GM18867 (cell line): ENCODE results near the gene PLEKHH2.
"Not testable (repeated sequence)": the region's sequence is repeated elsewhere in the genome, so short reads cannot be mapped to it uniquely, and the experiment has no call there.

ENCODE experiments used
- ATAC-seq: cut with Tn5 transposase; IDR thresholded peaks from one replicate; pipeline ENCODE4 v1.9.1; 2021; ENCODE audit warnings: mild to moderate bottlenecking, moderate library complexity; ENCODE audit not compliant: unreplicated experiment

PLEKHH2 gene

DNA sequence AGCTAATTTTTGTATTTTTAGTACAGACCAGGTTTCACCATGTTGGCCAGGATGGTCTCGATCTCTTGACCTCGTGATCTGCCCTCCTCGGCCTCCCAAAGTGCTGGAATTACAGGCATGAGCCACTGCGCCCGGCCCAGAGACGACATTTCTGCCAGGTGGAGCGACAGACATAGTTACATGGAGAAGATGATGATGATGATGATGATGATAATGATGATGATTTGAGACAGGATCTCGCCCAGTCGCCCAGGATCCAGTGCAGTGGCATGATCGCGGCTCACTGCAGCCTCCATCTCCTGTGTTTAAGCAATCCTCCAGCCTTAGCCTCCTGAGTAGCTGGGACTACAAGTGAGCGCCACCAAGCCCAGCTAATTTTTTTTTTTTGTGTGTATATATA, 907 bp upstream of the PLEKHH2 start:
- not testable (repeated sequence) for ATAC-seq

DNA sequence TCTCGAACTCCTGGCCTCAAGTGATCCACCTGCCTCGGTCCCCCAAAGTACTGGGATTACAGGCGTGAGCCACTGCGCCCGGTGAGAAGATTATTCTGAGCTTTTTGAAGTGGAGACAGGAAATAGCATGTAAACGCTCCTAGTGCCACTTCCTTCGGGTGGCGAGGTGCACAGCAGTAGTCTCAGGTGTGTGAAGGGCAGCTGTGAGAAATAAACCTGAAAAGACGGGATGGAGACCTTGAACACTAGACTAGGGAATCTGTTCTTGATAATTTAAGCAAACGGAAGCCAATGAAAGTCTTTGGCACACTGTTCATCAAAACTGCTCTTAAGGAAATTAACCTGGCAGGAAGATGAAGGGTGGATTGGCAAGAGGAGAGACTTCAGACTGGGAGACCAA, 439 bp upstream of the PLEKHH2 start:
- no peak for ATAC-seq

DNA sequence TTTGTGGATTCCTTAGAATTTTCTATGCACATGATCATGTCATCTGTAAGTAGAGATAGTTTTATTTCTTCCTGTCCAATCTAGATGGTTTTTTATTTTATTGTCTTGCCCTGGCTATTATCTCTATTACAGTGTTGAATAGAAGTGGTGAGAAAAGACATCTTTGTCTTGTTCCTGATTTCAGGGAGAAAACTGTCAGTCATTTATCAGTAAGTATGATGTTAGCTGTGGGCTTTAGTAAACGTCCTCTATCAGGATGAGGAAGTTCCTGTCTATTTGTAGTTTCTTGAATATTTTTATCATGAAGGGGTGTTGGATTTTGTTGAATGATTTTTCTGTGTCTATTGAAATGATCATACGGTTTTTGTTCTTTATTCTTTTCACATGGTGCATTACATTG, 5.3 kb downstream of the PLEKHH2 start:
- no peak for ATAC-seq

DNA sequence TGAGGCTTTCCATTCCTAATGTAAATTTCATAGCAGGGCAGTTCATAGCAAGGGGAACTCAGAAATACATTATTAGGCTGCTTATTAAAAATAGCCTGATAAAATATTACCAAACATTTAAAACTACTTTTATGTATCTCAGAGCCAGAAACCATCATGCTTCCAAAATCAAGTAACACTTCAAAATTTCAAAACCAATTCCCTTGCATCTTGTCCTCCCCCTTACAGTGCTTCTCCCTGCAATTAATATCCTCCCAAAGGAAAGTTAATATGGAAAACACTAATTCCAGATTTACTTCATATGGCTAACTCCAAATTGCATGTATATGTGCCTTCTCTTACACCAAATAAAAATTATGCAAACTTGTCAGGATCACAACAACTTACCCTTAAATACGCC, 6.6 kb downstream of the PLEKHH2 start:
- no peak for ATAC-seq

DNA sequence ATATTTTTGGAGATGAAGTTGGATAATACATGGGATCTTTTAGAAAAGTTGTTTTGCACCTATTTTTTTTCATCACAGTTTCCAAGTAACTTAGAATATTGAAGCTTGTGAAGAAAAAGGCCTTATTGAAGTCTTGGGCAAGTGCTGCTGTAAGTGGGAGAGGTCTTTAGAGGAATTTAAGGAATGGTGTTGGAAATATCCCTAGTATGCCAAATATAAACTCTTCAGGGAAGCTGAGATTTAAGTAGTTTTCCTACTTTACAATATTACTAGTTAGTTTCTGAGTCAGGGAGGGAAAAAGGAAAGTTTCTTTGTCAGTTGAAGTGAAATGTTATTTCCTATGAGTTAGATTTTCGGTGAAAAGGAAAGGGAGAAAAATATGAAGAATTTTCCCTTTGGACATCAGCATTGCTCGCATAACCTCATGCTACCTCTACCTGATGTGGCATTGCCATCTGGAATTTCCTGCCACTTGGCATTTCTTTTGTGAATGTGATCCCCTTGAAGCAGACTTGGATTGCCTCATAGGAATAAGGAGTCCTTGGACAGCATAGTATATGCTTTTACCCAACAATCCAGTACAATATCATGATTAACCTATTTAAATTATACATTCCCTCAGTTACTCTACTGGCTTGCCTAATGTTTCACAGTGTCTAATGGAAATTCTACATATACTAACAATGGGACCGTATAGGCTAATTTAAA, 12.1 kb downstream of the PLEKHH2 start:
- no peak for ATAC-seq

DNA sequence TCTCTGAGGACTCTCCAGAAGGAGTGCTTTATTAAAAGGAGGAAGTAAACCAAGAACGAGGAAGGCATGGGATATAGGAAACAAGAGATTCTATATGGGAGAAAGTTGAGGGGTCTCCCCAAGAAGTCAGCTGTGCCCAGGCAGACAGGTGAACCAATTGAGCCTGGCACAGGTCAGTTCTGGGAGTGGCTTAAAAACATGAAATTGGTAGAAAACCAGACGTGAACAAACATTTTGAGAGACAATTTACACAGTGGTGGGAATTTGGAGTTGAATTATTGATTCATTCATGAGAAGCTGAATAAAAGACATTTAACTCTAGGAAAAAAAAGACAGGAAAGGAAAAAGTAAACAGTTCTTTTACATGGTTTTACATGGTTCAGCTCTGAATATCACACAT, 16.4 kb downstream of the PLEKHH2 start:
- no peak for ATAC-seq

DNA sequence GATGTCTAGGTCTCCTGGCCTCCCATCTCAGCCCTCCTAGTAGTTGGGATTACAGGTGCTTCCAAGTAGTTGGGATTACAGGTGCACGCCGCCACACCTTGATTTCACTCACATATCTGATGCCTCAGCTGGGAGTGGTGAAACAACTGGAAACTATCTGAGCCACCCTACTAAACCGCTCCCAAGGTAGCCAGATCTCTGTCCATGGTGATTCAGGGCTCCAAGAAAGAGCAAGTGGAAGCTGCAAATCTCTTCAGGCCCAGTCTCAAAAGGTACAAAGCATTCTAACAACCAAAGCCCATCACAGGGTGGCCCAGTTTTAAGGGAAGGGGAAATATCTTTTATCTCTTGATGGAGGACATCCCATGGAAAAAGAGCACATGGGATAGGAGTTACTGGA, 20.2 kb downstream of the PLEKHH2 start:
- no peak for ATAC-seq

DNA sequence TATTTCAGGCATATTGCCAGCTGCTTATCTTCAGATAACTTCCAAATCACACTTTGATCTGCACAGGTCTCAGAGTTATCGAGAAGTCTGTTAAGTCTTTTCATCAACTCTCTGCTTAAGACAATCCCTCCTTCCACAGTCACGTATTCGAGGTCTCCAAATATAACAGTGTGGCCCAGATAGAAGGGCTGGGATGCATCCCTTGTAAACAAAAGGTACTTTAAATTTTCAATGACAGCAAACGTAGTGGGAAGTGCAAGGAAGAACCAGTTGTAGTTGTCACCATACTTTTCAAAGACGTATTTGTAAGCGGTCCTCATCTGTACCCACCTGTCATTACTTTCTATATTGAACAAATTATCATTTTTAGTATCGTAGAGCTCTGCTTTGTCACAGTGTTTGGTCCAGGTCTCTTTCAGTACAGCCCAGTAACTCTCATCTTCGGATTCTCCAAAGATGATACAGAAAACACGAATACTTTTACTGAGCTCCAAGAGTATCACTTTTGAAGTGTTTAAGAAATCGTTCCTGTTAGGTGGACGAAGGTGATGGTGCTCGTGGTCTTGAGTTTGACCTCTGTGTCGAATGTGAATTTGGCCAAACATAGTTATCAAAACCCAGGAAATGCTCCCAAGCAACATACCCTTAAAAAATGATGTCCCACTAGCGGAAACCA, 38.7 kb downstream of the PLEKHH2 start:
- no peak for ATAC-seq

DNA sequence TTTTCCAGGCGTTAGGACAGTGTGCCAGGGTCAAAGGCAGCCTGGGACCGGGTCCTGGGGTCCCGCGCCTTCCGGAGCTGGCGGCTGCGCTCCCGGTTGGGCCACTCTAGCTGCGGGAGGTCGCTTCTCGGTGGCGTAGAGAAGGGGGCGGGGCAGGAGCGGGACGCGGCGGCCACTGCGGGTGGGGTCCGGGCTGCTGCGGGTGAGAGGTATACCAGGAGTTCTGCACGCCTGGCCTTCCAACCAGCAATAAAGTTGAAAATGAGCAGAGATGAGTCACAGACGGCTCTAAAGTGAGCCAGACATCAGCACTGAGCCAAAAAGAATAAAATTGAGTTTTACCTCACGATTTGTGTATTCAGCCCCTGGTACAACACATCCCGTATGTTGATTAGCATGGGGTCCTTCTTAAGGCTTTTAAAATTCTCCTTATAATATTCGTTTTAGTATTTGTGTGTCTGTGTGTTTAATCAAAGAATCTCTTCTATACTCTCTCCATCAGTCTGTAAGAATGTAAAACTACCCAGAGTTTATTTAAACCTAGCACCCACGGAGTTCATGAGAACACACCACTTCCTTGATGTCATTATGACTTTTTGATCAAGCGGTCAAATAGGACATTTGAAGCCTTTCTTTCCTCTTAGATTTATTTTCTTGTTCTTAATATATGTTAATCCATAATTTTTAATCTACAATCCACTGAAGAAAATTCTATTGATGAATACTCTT, 39.4 kb downstream of the PLEKHH2 start, which contains the start of gene C1GALT1C1L:
Gene C1GALT1C1L (minus strand): TSS at position 108 of the 729 bp plus-strand sequence. CDS start 107 bp downstream, at position 1.
- no peak for ATAC-seq

DNA sequence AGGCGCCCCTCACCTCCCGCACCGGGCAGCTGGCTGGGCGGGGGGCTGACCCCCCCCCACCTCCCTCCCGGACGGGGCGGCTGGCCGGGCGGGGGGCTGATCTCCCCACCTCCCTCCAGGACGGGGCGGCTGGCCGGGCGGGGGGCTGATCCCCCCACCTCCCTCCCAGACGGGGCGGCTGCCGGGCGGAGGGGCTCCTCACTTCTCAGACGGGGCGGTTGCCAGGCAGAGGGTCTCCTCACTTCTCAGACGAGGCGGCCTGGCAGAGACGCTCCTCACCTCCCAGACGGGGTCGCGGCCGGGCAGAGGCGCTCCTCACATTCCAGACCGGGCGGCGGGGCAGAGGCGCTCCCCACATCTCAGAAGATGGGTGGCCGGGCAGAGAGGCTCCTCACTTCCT, 40.7 kb downstream of the PLEKHH2 start:
- ATAC-seq = not testable (repeated sequence)

DNA sequence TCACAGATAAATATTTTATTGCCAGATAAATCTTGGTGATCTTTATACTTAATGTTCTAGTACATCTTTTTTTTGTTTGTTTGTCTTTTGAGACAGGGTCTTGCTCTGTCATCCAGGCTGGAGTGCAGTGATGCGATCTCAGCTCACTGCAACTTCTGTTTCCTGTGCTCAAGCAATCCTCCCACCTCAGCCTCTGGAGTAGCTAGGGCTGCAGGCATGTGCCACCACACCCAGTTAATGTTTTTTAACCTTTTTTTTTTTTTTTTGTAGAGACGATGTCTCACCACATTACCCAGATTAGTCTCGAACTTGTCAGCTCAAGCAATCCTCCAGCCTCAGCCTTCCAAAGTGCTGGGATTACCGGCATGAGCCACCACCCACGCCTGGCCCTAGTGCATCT, 48.3 kb downstream of the PLEKHH2 start:
- no peak for ATAC-seq

DNA sequence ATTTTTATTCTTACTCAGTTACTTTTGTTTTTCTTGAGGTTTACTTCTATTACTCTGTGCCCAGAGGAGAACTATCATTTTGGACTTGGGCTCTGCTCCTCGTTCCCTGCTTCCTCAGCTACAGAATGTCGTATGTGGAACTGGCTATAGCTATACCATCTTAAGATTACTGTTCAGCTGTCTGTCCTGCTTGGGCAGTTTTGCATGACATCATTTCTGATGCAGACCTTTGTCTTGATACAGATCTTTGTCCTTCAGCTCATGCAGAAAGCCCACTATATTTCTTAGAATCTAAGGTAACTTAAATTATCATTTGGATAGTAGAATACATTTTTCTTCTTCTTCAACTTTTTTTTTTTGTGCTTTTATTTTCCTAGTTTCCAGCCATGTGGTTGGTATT, 52.9 kb downstream of the PLEKHH2 start:
- ATAC-seq = no peak

DNA sequence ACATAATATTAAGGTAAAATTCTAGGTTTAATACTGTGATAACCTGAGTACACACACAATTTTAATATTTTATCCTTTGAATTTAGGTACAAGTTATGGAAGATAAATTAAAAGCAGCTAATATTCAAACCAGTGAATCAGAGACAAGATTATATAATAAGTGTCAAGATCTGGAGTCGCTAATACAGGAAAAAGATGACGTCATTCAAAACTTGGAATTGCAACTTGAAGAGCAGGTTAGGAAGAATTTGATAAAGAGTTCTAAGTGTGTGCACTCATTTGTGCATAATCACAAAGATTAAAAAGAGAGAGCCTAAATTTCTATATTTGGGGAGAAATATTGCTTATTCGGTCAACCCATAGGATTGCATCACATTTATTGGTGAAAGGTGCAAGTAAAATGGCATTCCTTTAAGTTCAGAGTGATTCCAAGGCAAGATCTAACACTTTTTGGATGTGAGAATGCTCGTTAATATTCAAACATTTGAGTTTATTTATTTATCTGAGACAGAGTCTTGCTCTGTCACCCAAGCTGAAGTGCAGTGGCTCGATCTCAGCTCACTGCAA, 55.5 kb downstream of the PLEKHH2 start:
- no peak for ATAC-seq

DNA sequence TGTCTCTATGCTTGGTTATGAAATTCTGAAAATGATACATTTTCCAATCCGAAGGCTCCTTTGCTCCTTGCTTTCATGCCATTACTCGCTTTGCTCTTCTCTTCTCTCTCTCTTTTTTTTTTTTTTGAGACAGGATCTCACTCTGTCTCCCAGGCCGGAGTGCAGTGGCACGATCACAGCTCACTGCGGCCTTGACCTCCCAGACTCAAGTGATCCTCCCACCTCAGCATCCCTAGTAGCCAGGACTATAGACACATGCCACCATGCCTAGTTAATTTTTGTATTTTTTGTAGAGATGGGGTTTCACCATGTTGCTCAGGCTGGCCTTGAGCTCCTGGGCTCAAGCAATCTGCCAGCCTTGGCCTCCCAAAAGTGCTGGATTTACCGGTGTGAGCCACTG, 61.1 kb downstream of the PLEKHH2 start:
- not testable (repeated sequence) for ATAC-seq

DNA sequence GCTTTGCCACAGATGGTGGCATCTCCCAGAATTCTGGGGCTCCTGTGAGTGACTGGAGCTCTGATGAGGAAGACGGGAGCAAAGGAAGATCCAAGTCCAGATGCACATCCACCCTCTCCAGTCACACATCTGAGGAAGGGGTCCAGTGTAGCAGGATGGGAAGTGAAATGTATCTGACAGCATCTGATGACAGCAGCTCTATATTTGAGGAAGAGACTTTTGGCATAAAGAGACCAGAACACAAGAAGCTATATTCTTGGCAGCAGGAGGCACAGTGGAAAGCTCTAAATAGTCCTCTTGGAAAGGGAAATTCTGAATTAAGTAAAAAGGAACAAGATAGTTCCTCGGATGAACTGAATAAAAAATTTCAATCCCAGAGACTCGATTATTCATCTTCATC, 62.7 kb downstream of the PLEKHH2 start:
- ATAC-seq = no peak

DNA sequence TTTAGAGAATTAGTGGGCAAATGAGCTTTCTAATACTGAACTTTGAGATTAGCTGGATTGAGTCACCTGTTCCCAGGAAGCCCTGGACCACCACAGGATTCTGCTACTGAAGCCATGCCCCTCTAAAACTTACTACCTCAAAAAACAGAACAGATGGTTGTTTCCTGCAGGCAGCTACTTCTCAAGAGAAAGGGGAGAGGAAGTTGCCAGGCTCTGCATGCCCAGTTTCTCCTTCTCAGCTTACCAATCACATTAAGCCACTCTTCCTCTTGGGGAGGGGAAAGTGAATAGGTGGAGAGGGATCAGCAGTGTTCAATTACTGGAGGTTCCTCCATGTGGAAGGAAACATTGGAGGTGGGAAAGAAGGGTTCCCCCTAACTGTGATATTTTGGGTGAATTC, 64.1 kb downstream of the PLEKHH2 start:
- no peak for ATAC-seq

DNA sequence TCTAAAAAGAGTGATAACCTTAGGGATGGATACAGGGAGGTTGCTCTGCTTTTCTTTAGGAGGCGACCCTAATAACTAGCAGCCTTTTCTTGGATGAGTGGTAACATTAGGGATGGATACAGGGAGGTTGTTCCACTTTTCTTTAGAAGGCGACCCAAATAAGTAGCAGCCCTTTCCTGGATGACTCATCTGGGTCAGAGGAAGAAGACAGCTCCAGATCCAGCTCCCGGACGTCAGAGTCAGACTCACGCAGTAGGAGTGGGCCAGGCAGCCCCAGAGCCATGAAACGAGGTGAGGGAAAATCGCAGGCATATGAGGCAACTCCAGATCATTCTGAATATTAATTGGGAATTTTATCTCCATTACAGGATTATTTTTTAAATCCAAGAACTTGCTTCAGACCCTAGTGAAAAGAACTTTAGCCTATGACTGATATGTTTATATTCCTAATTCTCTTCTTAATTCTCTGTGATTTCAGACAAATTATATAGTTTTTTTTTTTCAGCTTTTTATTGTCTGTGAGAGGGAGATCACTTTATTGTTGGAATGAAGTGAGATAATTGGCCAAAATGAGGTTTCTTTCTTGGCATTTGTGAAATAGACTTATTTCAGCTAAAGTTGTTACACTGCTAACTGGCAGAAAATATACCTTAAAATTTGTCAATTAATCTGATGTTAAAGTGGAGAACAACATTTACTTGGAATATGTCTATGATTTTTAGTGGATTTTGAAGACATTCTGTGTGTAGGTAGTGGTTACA, 70.4 kb downstream of the PLEKHH2 start:
- no peak for ATAC-seq

DNA sequence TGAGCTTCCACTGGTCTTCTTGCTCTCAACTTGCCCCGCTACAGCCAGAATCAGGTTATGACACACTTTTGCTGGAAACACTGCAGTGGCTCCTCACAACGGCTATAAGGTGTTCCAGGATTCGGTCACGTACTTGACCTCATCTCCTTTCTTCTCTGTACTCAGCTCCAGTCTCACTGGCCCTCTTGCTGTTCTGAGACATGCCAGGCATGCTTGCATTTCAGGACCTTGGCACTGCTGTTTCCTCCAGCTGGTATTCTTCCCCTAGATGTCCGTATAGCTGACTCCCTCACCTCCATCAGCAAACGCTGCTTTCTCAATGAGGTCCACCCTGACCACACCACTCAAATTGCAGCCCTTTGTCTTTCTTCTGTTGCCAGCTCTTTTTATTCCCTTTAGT, 71.1 kb downstream of the PLEKHH2 start:
- ATAC-seq = no peak

DNA sequence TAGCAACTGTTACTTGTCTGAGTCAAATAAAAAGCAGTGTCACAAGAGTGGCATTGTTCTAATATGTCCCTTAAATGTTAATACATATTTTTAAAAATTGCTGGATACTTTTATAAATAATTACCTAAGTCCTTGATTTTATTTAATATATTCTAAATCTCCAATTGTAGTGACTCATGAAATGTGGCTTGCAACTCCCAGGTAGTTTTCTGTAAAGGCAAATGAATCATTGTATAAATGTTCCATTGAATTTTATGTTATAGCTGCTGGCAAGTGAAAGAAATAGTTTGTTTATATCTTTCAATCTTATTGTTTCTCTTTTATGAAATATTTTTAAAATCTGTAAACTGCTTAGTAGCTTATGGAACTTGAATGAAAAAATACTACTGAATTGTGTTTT, 71.8 kb downstream of the PLEKHH2 start:
- no peak for ATAC-seq

DNA sequence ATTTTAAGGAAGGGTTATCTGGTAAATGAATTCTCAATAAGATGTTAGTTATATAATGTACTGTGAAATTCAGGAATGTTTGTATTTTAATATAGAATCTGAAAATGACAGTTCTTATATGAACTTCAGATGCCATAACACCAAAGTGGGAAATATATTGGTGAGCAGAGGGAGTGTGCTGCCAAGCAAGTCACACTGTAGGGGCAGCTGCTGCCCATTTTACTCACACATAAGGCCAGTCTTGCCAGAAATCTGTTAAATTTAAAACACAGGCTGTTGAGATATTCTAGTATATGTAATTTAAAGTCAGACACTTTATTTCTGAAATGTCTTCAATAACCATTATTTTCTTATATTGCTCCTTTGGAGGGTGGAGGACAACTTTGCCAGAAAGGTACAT, 73.8 kb downstream of the PLEKHH2 start:
- no peak for ATAC-seq

DNA sequence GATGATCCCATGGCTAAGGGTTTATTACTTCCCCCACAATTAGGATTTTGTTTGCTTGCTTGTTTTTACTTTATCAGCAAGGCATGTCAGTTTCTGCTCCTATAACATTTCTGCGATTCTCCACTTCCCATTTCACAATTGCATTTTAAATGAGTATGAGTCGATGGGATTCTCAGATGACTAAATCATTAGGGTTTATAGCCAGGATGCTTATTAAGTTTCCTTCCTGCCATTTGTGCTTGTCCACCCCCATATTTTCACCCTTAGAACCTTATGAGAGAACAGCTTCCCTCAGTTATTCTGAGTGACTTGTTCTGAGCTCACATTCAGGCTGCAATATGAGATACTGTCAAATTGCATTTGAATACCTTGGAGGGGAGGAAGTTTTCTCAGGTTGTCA, 77.1 kb downstream of the PLEKHH2 start:
- ATAC-seq = no peak
